WERI-Rb-1 (cell line): ENCODE measurements around the gene SQOR.

Experiments used
- DNase-seq: peaks from one replicate; pipeline ENCODE4 v3.0.0-alpha.2; 2020
- H3K27ac ChIP-seq: fragments of 250-450 bp; sonication (Bioruptor Pico); 2 replicates; pipeline ENCODE4 v1.5.1; 2020; ENCODE audit warnings: mild to moderate bottlenecking, moderate library complexity
- H3K27me3 ChIP-seq: fragments of 250-450 bp; sonication (Bioruptor Pico); 2 replicates; pipeline ENCODE4 v1.5.1; 2021; ENCODE audit warnings: mild to moderate bottlenecking, low read depth, moderate library complexity; ENCODE audit not compliant: insufficient read depth, severe bottlenecking
- H3K36me3 ChIP-seq: fragments of 250-450 bp; sonication (Bioruptor Pico); 2 replicates; pipeline ENCODE4 v1.5.1; 2020; ENCODE audit warnings: mild to moderate bottlenecking, moderate library complexity
- H3K4me3 ChIP-seq: 2 replicates; pipeline ENCODE4 v1.5.1; 2011; ENCODE audit warnings: low read depth, mild to moderate bottlenecking, control low read depth, low read length
- H3K9me3 ChIP-seq: fragments of 250-450 bp; sonication (Bioruptor Pico); 2 replicates; pipeline ENCODE4 v1.5.1; 2021; ENCODE audit warnings: mild to moderate bottlenecking, moderate library complexity; ENCODE audit not compliant: severe bottlenecking
- TF ChIP-seq, protein P1 (sequence below): IDR thresholded peaks from 2 replicates; pipeline ENCODE4 v1.5.1; 2011; ENCODE audit warnings: low read depth, mild to moderate bottlenecking, control low read depth, inconsistent platforms, low read length

SQOR gene

DNA sequence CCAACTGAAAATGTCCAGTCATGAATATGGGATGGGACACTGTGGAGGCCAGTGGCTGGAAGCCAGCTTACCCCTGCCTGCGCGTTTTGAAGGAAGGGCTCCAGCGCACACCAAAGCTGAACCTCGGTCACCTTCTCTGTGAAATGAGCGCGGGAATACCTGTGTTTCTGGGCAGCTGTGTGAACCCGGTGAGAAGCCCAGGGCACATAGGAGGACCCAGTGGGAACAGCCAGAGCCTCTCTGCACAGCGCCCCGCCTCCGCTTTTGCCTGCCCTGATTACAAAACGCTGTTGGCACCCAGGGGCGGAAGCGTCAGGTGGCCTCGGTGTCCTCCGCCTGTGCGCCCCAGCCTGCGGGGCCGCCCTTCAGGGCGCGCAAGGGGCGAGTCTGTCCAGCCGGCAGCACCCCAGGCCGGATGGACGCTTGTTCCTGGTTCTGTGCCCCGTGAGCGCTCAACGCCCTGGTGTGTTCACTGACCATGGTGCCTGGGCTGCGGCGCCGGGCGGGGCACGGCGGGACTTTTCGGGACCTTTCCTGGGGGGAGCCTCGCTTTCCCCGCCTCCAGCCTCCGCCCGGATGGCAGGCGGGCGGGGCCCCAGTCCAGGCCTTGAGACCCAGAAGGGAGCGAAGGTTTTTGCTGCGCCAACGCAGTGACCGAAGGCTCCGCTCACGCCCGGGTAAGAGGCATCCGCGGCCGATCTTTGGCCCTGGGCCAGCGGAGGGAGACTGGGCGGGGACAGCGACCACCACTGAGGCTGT lies at the start of gene SQOR:
SQOR (plus strand) TSS at position 598 of the 759 bp plus-strand sequence. CDS start 23,895 bp downstream, outside the sequence.
- DNase-seq, result no peak
- TF ChIP-seq, protein P1, sequence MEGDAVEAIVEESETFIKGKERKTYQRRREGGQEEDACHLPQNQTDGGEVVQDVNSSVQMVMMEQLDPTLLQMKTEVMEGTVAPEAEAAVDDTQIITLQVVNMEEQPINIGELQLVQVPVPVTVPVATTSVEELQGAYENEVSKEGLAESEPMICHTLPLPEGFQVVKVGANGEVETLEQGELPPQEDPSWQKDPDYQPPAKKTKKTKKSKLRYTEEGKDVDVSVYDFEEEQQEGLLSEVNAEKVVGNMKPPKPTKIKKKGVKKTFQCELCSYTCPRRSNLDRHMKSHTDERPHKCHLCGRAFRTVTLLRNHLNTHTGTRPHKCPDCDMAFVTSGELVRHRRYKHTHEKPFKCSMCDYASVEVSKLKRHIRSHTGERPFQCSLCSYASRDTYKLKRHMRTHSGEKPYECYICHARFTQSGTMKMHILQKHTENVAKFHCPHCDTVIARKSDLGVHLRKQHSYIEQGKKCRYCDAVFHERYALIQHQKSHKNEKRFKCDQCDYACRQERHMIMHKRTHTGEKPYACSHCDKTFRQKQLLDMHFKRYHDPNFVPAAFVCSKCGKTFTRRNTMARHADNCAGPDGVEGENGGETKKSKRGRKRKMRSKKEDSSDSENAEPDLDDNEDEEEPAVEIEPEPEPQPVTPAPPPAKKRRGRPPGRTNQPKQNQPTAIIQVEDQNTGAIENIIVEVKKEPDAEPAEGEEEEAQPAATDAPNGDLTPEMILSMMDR, result no peak
- H3K4me3 ChIP-seq, result no peak within 1 kb of the TSS
- H3K27ac ChIP-seq, result no peak within 1 kb of the TSS
- H3K9me3 ChIP-seq, result no peaks in the 10 kb centered on the region
- H3K36me3 ChIP-seq, result no peaks in the 10 kb centered on the region
- no peaks in the 10 kb centered on the region for H3K27me3 ChIP-seq

DNA sequence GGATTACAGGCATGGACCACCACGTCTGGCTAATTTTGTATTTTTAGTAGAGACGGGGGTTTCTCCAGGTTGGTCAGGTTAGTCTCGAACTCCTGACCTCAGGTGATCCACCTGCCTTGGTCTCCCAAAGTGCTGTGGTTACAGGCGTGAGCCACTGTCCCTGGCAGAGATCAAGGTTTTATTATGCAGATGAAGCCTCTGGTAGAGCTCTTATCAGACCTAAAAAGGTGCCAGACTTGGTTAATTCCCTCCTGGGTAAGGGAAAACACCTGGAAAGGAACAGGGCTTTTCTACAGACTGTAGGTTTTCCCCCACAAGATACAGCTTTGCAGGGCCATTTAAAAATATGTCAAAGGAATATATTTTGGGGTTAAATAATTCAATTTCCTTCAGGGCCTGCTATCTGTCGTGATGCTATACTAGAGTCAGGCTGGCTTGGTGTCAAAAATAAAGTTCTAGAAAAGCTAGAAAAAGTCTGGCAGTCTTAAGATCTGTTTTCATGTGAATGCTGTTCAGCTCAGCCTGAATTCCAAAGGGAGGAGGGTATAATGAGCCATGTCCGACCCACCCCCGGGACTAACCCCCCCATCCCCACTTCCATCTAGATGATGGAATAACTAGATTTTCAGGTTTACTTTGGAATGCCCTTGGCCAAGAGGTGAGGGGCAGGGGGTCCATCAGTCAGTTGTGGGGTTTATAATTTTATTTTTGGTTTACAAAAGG lies 49.6 kb upstream of the SQOR start:
- TF ChIP-seq, protein P1, result no peak
- Histone ChIP-seq H3K9me3 (no peaks in the 10 kb centered on the region), H3K27ac (no peak overlapping the region), H3K36me3 (no peaks in the 10 kb centered on the region; the same call in 1 of the 2 replicates), H3K27me3 (no peaks in the 10 kb centered on the region), H3K4me3 (no peak overlapping the region)
- DNase-seq, result no peak

DNA sequence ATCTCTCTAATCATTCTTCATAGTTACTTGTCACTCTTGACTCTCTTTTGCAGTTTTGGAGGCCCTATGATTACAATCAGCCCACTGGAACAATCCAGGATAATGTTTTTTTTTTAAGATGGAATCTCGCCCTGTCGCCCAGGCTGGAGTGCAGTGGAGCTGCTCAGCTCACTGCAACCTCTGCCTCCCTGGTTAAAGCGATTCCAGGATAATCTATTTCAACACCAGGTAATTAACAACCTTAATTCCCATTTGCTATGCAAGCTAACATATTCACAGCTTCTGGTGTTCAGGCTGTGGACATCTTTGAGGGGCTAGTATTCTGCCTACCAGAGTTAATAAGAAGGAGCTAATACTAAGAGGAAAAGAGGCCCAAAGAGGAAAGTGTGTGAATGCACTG lies 48.7 kb upstream of the SQOR start:
- TF ChIP-seq, protein P1, result no peak
- Histone ChIP-seq H3K27me3 (no peaks in the 10 kb centered on the region), H3K27ac (peak overlapping the region; percentile 96), H3K4me3 (peak overlapping the region; percentile 87), H3K36me3 (no peaks in the 10 kb centered on the region; the same call in 1 of the 2 replicates), H3K9me3 (no peaks in the 10 kb centered on the region)
- no peak for DNase-seq

DNA sequence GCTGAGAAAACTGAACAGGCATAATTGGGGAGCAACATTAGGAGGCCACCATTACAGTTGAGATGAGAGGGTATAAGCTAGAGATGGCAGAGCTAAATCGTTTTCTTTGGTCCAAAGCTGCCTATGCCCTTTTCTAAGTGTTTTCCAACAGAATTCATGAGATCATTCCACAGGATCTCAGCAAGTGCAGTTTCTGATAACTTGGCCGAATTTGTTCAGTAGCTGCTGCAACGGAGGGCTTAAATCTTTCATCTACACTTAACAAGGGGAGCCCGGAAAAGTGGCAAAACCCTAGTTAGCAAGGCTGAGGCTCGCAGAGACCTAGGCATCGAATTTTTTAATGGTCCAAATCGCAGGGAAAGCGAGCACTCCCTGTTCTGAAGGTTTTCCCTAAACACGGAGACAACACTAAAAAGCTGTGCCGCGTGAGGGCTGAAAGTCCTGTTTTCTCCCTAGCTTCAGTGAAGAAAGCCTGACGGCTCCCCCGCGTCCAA lies 48.2 kb upstream of the SQOR start:
- H3K4me3 ChIP-seq, result peak overlapping the region; percentile 87
- H3K27ac ChIP-seq, result peak overlapping the region; percentile 96
- H3K9me3 ChIP-seq, result no peaks in the 10 kb centered on the region
- H3K36me3 ChIP-seq, result no peaks in the 10 kb centered on the region; the same call in 1 of the 2 replicates
- H3K27me3 ChIP-seq, result no peaks in the 10 kb centered on the region
- TF ChIP-seq, protein P1, result no peak
- no peak for DNase-seq

DNA sequence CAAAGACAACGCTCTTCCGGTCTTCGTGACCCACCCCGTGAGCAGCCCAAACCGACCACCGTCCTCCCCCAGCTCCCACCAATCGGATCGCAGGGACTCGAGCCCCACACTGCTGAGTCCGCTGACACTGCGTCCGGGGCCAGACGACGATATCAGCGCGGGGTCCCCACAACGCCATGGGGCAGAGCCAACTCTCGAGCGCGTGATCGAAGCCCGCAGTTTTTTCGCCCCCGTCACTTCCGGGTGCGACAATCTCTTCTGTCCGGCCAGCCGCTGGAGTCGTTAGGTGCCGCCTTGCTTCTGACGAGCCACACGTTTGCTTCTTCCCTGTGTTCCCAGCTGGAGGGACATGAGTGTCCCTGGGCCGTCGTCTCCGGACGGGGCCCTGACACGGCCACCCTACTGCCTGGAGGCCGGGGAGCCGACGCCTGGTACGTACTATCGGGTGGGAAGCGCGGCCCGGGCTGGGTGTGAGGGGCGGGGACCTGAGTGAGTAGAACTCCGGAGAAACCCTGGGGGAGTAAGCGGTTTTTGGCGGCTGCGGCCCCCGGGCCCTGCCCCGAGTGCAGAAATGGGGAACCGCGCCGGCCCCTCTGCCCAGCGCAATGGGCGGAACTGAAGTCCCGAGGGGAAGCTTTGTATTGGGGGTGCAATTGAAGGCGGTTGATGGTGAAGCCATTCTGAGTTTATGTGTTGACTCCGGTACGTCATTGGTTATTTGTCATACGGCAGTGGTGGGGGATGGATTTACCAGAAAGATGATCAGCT lies 47.5 kb upstream of the SQOR start, which contains the start of gene BLOC1S6:
BLOC1S6 (plus strand) TSS at position 285 of the 768 bp plus-strand sequence; CDS start at position 350, 65 bp downstream.
- Histone ChIP-seq H3K4me3 (peak within 1 kb of the TSS; percentile 87), H3K9me3 (no peaks in the 10 kb centered on the region), H3K27me3 (no peaks in the 10 kb centered on the region), H3K27ac (peak within 1 kb of the TSS; percentile 96), H3K36me3 (peaks cover 4% of the 10 kb centered on the region)
- TF ChIP-seq, protein P1, result no peak
- DNase-seq, result peak; percentile 91
